HEK293T (cell line): ENCODE data around the gene TFDP1.

Source experiments
- ARNT ChIP-seq: fragments of 450-650 bp; IDR thresholded peaks from 2 replicates; pipeline ENCODE4 v1.6.1; 2017; ENCODE audit warnings: mild to moderate bottlenecking
- BHLHE40 ChIP-seq: fragments of 450-650 bp; IDR thresholded peaks from 2 replicates; pipeline ENCODE4 v1.6.1; 2016; ENCODE audit warnings: mild to moderate bottlenecking, moderate library complexity, borderline replicate concordance
- CTBP1 ChIP-seq: fragments of 450-650 bp; IDR thresholded peaks from 2 replicates; pipeline ENCODE4 v1.6.1; 2016; ENCODE audit warnings: borderline replicate concordance
- HDGF ChIP-seq: fragments of 450-650 bp; IDR thresholded peaks from 2 replicates; pipeline ENCODE4 v1.6.1; 2017; ENCODE audit warnings: antibody characterized with exemption, borderline replicate concordance
- LEF1 ChIP-seq: fragments of 450-650 bp; IDR thresholded peaks from 2 replicates; pipeline ENCODE4 v1.6.1; 2017; ENCODE audit warnings: mild to moderate bottlenecking, borderline replicate concordance
- NFRKB ChIP-seq: fragments of 450-650 bp; IDR thresholded peaks from 2 replicates; pipeline ENCODE4 v1.6.1; 2016; ENCODE audit warnings: mild to moderate bottlenecking, moderate library complexity
- SP1 ChIP-seq: fragments of 450-650 bp; IDR thresholded peaks from 2 replicates; pipeline ENCODE4 v1.6.1; 2017
- SUZ12 ChIP-seq: fragments of 450-650 bp; IDR thresholded peaks from 2 replicates; pipeline ENCODE4 v1.6.1; 2016; ENCODE audit warnings: mild to moderate bottlenecking
- TARDBP ChIP-seq: fragments of 450-650 bp; IDR thresholded peaks from 2 replicates; pipeline ENCODE4 v1.6.1; 2016
- ZNF384 ChIP-seq: fragments of 450-650 bp; IDR thresholded peaks from 2 replicates; pipeline ENCODE4 v1.6.1; 2016

DNA sequence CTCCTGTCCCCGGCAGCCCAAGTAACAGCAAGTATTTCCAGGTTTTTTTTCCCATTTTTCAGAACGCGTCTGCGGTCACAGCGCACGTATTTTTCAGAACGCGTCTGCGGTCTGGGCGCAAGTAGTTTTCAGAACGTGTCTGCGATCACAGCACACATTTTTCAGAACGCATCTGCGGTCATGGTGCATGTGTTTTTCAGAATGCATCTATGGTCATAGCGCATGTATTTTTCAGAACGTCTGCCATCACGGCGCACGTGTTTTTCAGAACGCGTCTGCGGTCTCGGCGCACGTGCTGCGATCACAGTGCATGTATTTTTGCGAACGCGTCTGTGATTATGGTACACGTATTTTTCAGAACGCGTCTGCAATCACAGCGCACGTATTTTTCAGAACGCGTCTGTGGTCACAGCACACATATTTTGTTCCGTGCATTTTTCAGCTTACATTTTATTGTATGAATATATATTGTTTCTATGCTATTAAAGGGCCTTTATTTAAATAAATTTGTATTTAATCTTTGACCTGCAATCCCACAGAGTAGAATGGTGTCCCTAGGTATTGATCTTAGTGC is 53.7 kb downstream of the TFDP1 start:
- TF ChIP-seq LEF1 (no peak), NFRKB (no peak), SUZ12 (no peak), CTBP1 (no peak), SP1 (no peak), ARNT (no peak), ZNF384 (no peak), BHLHE40 (no peak), TARDBP (no peak), HDGF (no peak)
